Gastroesophageal sphincter (tissue), 4 donors: ENCODE measurements around the gene TCF7L2. TPM values are rescaled to one million over a fixed set of nuclear protein-coding genes. Genes with fewer than 3 reads are reported as not detected.

Experiments
- ATAC-seq: fragments of 150-250 bp; one replicate; pipeline ENCODE4 v1.9.1; 2016; ENCODE audit warnings: mild to moderate bottlenecking, moderate library complexity
- H3K27ac ChIP-seq, 4 donors: fragments of 200-600 bp; sonication (generic) in 3 of 4; 1 replicate in 3 of 4; 2 replicates in 1 of 4; pipeline ENCODE4 v1.5.1; 2016 to 2019
- H3K27me3 ChIP-seq: fragments of 200-600 bp; sonication (generic); one replicate; pipeline ENCODE4 v1.5.1; 2019
- H3K36me3 ChIP-seq, 2 donors: fragments of 200-600 bp; sonication (generic); one replicate each; pipeline ENCODE4 v1.5.1; 2019; ENCODE audit warnings: control low read depth in 1 of 2
- H3K4me1 ChIP-seq, 3 donors: fragments of 200-600 bp; sonication (generic); 1 replicate in 2 of 3; 2 replicates in 1 of 3; pipeline ENCODE4 v1.5.1; 2016 to 2019; ENCODE audit warnings: control low read depth in 2 of 3
- H3K4me3 ChIP-seq, 2 donors: fragments of 200-600 bp; sonication (generic); one replicate each; pipeline ENCODE4 v1.5.1; 2019; ENCODE audit warnings: mild to moderate bottlenecking in 1 of 2, moderate library complexity in 1 of 2
- H3K9me3 ChIP-seq, 3 donors: fragments of 200-600 bp; sonication (generic); one replicate each; pipeline ENCODE4 v1.5.1; 2017 to 2019; ENCODE audit warnings: control low read depth in 2 of 3
- EP300 ChIP-seq: sonication (generic); formaldehyde crosslinking; IDR thresholded peaks from one replicate; pipeline ENCODE4 v1.6.1; 2017; ENCODE audit warnings: antibody characterized with exemption, mild to moderate bottlenecking
- POLR2A ChIP-seq, 2 donors: fragments of 450-650 bp; IDR thresholded peaks; one replicate each; pipeline ENCODE4 v1.6.1; 2017; ENCODE audit warnings: antibody characterized with exemption in 2 of 2, mild to moderate bottlenecking in 2 of 2, moderate library complexity in 1 of 2
- POLR2AphosphoS5 ChIP-seq: sonication (generic); formaldehyde crosslinking; IDR thresholded peaks from one replicate; pipeline ENCODE4 v1.6.1; 2017; ENCODE audit warnings: antibody characterized with exemption
- WGBS, 2 donors: methylation state at CpG; one replicate each; pipeline ENCODE4 v1.1.5; 2018; ENCODE audit warnings: low coverage in 1 of 2; 5-methylcytosine and 5-hydroxymethylcytosine counted together
- total RNA-seq, 4 donors: library from RNA; depleted of rRNA; stranded (reverse); fragments of >200 nt; gene quantifications; one replicate each; pipeline ENCODE4 v1.1.0, GENCODE V29; 2016
- TF ChIP-seq, protein P1 (sequence below), 4 experiments: fragments of 200-600 bp in 2 of 4; fragments of 450-650 bp in 2 of 4; sonication (generic) in 1 of 4; IDR thresholded peaks; one replicate each; pipeline ENCODE4 v1.5.1; 2017 to 2019; ENCODE audit warnings: antibody characterized with exemption in 4 of 4, mild to moderate bottlenecking in 2 of 4, moderate library complexity in 2 of 4

Gene TCF7L2
- total RNA-seq, 4 donors from 2014 or later: 12.6 to 22.4 (median 20.2) TPM

GRCh38 chr10:113175176-113175575 is 225.1 kb downstream of the TCF7L2 start:
- ATAC-seq: no peak
- 92 to 96% methylated on average over 2 to 3 of the region's 3 CpGs for WGBS, 2 donors
- no peak overlapping the region for H3K4me3 ChIP-seq
- H3K36me3 ChIP-seq: no peaks in the 10 kb centered on the region
- TF ChIP-seq EP300: no peak
- TF ChIP-seq, protein P1, sequence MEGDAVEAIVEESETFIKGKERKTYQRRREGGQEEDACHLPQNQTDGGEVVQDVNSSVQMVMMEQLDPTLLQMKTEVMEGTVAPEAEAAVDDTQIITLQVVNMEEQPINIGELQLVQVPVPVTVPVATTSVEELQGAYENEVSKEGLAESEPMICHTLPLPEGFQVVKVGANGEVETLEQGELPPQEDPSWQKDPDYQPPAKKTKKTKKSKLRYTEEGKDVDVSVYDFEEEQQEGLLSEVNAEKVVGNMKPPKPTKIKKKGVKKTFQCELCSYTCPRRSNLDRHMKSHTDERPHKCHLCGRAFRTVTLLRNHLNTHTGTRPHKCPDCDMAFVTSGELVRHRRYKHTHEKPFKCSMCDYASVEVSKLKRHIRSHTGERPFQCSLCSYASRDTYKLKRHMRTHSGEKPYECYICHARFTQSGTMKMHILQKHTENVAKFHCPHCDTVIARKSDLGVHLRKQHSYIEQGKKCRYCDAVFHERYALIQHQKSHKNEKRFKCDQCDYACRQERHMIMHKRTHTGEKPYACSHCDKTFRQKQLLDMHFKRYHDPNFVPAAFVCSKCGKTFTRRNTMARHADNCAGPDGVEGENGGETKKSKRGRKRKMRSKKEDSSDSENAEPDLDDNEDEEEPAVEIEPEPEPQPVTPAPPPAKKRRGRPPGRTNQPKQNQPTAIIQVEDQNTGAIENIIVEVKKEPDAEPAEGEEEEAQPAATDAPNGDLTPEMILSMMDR (IDR thresholded peaks at IDR 0.05): no peak
- no peaks in the 10 kb centered on the region for H3K9me3 ChIP-seq
- no peaks in the 10 kb centered on the region for H3K27me3 ChIP-seq
- H3K27ac ChIP-seq: no peak overlapping the region
- no peaks in the 10 kb centered on the region for H3K4me1 ChIP-seq

GRCh38 chr10:113175756-113176651 is 226.0 kb downstream of the TCF7L2 start:
- Histone ChIP-seq H3K27me3 (no peaks in the 10 kb centered on the region), H3K36me3 (no peaks in the 10 kb centered on the region), H3K4me3 (no peak overlapping the region), H3K4me1 (peaks cover 0 to 6% (median 0%) of the 10 kb centered on the region in 3 donors), H3K27ac (no peak overlapping the region), H3K9me3 (no peaks in the 10 kb centered on the region)
- 80 to 94% methylated on average over 7 to 15 of the region's 17 CpGs for WGBS, 2 donors
- no peak for ATAC-seq
- TF ChIP-seq EP300 (no peak), POLR2A (IDR thresholded peaks at IDR 0.05) (no peak), POLR2AphosphoS5 (no peak)
- TF ChIP-seq, protein P1 (IDR thresholded peaks at IDR 0.05): no peak

- Histone ChIP-seq H3K4me3 (no peak overlapping the region), H3K9me3 (no peaks in the 10 kb centered on the region), H3K36me3 (no peaks in the 10 kb centered on the region), H3K27ac (no peak overlapping the region), H3K27me3 (no peaks in the 10 kb centered on the region), H3K4me1 (peaks cover 0 to 6% (median 0%) of the 10 kb centered on the region in 3 donors)
- 60% methylated on average over 1 of the region's 5 CpGs; no CpG with 5 or more reads in 1 of the 2 donors for WGBS, 2 donors
- TF ChIP-seq POLR2AphosphoS5: no peak
- TF ChIP-seq, protein P1 (IDR thresholded peaks at IDR 0.05): no peak
- no peak for TF ChIP-seq EP300
- TF ChIP-seq POLR2A (IDR thresholded peaks at IDR 0.05): no peak
- ATAC-seq: no peak
Observed at GRCh38 chr10:113176652-113177155, 226.7 kb downstream of the TCF7L2 start.

- Histone ChIP-seq H3K4me3 (no peak overlapping the region), H3K27me3 (no peaks in the 10 kb centered on the region), H3K27ac (no peak overlapping the region), H3K36me3 (no peaks in the 10 kb centered on the region), H3K4me1 (peaks cover 0 to 6% (median 0%) of the 10 kb centered on the region in 3 donors), H3K9me3 (no peaks in the 10 kb centered on the region)
- TF ChIP-seq EP300: no peak
- TF ChIP-seq POLR2AphosphoS5: no peak
- TF ChIP-seq, protein P1 (IDR thresholded peaks at IDR 0.05): no peak
- no peak for TF ChIP-seq POLR2A (IDR thresholded peaks at IDR 0.05)
- no peak for ATAC-seq
- 42 to 48% methylated on average over 6 to 14 of the region's 16 CpGs for WGBS, 2 donors
Observed at GRCh38 chr10:113177156-113177935, 227.3 kb downstream of the TCF7L2 start.
